Upper lobe of left lung (tissue), 6 donors: Measurements from ENCODE around the gene CHST13. TPM values are rescaled to one million over a fixed set of nuclear protein-coding genes. Genes with fewer than 3 reads are reported as not detected.

Experiments used
- ATAC-seq, 2 donors: fragments of 200-7000 bp; cut with Tn5 transposase; one replicate each; pipeline ENCODE4 v1.9.1; 2022; ENCODE audit warnings: mild to moderate bottlenecking in 2 of 2, moderate library complexity in 2 of 2; ENCODE audit not compliant: low FRiP score in 2 of 2
- DNase-seq, 2 donors: peaks; one replicate each; pipeline ENCODE4 v3.0.0-alpha.2; 2019 to 2020
- H3K27ac ChIP-seq, 4 donors: fragments of 200-600 bp; sonication (generic); one replicate each; pipeline ENCODE4 v1.5.1; 2016 to 2019
- H3K27me3 ChIP-seq, 4 donors: fragments of 200-600 bp; sonication (generic); one replicate each; pipeline ENCODE4 v1.5.1; 2017 to 2019
- H3K36me3 ChIP-seq, 4 donors: fragments of 200-600 bp; sonication (generic); one replicate each; pipeline ENCODE4 v1.5.1; 2016 to 2019
- H3K4me1 ChIP-seq, 4 donors: fragments of 200-600 bp; sonication (generic); one replicate each; pipeline ENCODE4 v1.5.1; 2018 to 2019
- H3K4me3 ChIP-seq, 4 donors: fragments of 200-600 bp; sonication (generic); one replicate each; pipeline ENCODE4 v1.5.1; 2017 to 2019; ENCODE audit warnings: mild to moderate bottlenecking in 2 of 4, moderate library complexity in 1 of 4
- H3K9me3 ChIP-seq, 4 donors: fragments of 200-600 bp; sonication (generic); one replicate each; pipeline ENCODE4 v1.5.1; 2018 to 2019
- EP300 ChIP-seq, 4 donors: sonication (generic); formaldehyde crosslinking; IDR thresholded peaks; one replicate each; pipeline ENCODE4 v1.5.1; 2017; ENCODE audit warnings: antibody characterized with exemption in 4 of 4, control low read depth in 2 of 4
- POLR2A ChIP-seq, 4 donors: fragments of 450-650 bp; IDR thresholded peaks; one replicate each; pipeline ENCODE4 v1.5.1; 2016 to 2017; ENCODE audit warnings: antibody characterized with exemption in 4 of 4, mild to moderate bottlenecking in 2 of 4
- POLR2AphosphoS5 ChIP-seq, 2 donors: sonication (generic); formaldehyde crosslinking; IDR thresholded peaks; one replicate each; pipeline ENCODE4 v1.5.1; 2017; ENCODE audit warnings: antibody characterized with exemption in 2 of 2
- WGBS, 2 donors: methylation state at CpG; one replicate each; pipeline ENCODE4 v1.1.5; 2017 to 2018; 5-methylcytosine and 5-hydroxymethylcytosine counted together
- total RNA-seq, 6 donors: library from RNA; depleted of rRNA in 4 of 6; stranded (reverse); fragments of >200 nt in 4 of 6; gene quantifications; one replicate each; pipeline versions ENCODE4 v1.1.0 to v1.2.1, GENCODE V29; 2016 to 2021
- TF ChIP-seq, protein P1 (sequence below), 6 experiments: fragments of 450-650 bp in 4 of 6; fragments of 200-600 bp in 2 of 6; sonication (generic) in 2 of 6; IDR thresholded peaks; one replicate each; pipeline ENCODE4 v1.5.1; 2016 to 2019; ENCODE audit warnings: antibody characterized with exemption in 6 of 6
- donor health status: DM: no; HTN: no; CAD: no; lungs with moderate emphysema.
- donor health status: DM: no; HTN: yes; CAD: no; lungs with severe emphysema.

Gene CHST13
- total RNA-seq, 6 donors from 2014 or later, result 0.57 to 3.1 (median 2.0) TPM; not detected in 2

DNA sequence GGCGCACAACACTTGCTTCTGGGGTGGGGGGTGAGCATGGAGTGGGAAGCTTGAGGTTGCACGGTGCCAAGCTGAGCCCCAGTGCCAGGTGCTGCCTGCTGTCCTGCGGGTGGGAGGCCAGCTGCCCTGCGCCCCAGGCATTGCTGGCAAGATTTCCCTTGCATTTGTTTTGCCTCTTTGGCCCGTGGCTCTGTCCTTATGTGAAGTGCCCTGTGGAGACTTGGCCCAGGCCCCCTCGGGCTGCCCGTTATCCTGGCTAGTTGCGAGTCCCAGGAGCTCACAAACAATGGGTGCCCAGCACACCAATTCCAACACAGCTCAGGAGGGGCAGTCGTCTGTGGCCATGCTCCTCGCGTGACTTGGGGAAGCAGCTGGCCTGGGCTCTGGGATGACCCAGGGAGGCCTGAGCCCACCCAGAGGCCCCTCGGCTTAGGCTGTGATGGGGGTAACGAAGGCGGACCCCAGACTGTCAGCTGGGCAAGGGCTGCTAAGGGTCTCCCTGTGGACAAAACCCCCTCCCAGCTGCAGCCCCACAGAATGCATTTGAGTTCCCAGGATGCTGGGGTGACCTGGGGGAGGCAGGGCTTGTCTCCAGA lies 28.8 kb downstream of the CHST13 start:
- no peaks in the 10 kb centered on the region for H3K36me3 ChIP-seq
- DNase-seq (peak; percentile 19 to 68), ATAC-seq (no peak)
- H3K27ac ChIP-seq, result no peak overlapping the region
- no peak overlapping the region for H3K4me3 ChIP-seq
- TF ChIP-seq EP300 (IDR thresholded peaks at IDR 0.05), result no peak
- no peak for TF ChIP-seq POLR2A (IDR thresholded peaks at IDR 0.05)
- no peak for TF ChIP-seq POLR2AphosphoS5 (IDR thresholded peaks at IDR 0.05)
- TF ChIP-seq, protein P1, sequence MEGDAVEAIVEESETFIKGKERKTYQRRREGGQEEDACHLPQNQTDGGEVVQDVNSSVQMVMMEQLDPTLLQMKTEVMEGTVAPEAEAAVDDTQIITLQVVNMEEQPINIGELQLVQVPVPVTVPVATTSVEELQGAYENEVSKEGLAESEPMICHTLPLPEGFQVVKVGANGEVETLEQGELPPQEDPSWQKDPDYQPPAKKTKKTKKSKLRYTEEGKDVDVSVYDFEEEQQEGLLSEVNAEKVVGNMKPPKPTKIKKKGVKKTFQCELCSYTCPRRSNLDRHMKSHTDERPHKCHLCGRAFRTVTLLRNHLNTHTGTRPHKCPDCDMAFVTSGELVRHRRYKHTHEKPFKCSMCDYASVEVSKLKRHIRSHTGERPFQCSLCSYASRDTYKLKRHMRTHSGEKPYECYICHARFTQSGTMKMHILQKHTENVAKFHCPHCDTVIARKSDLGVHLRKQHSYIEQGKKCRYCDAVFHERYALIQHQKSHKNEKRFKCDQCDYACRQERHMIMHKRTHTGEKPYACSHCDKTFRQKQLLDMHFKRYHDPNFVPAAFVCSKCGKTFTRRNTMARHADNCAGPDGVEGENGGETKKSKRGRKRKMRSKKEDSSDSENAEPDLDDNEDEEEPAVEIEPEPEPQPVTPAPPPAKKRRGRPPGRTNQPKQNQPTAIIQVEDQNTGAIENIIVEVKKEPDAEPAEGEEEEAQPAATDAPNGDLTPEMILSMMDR (IDR thresholded peaks at IDR 0.05), result no peak
- H3K9me3 ChIP-seq, result no peaks in the 10 kb centered on the region
- no peaks in the 10 kb centered on the region for H3K27me3 ChIP-seq
- H3K4me1 ChIP-seq, result no peaks in the 10 kb centered on the region
- 80 to 81% methylated on average over 1 to 14 of the region's 14 CpGs for WGBS, 2 donors

DNA sequence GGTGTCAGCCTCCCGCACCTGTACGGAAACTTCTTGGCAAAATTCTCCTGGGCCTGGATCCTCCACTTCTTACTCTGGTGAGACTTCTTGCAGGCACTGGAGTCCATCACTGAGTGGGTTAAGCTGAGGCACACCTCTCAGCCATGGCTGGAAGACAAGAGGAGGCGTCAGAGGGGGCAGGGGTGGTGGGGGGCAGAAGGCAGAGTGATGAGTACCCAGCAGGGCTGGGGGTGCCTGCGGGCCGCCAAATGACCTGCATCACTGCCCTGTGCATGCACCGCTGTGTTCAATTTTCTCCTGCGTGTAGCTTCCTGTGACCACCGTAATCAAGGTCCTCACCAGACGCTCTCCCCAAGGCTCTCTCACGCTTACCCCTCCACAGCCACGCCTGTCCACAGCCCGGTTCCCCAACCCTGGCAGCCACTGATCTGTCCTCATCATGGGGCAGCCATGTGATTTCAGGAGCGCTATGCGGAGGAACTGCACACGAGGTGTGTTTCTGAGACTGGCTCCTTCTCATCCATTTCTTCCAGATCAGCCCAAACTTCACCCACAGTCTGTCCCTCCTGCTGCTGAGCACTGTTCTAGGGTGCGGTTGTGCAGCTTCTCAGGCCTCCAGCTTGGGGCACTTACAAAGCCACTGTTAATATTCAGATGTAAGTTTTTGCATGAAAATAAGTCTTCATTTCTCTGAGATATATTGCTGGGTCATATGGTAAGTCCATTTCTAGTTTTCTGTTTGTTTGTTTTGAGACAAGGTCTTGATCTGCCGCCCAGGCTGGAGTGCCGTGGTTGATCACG lies 29.5 kb downstream of the CHST13 start:
- WGBS, 2 donors, result 82 to 84% methylated on average over 15 to 18 of the region's 19 CpGs
- TF ChIP-seq EP300 (IDR thresholded peaks at IDR 0.05), result no peak

DNA sequence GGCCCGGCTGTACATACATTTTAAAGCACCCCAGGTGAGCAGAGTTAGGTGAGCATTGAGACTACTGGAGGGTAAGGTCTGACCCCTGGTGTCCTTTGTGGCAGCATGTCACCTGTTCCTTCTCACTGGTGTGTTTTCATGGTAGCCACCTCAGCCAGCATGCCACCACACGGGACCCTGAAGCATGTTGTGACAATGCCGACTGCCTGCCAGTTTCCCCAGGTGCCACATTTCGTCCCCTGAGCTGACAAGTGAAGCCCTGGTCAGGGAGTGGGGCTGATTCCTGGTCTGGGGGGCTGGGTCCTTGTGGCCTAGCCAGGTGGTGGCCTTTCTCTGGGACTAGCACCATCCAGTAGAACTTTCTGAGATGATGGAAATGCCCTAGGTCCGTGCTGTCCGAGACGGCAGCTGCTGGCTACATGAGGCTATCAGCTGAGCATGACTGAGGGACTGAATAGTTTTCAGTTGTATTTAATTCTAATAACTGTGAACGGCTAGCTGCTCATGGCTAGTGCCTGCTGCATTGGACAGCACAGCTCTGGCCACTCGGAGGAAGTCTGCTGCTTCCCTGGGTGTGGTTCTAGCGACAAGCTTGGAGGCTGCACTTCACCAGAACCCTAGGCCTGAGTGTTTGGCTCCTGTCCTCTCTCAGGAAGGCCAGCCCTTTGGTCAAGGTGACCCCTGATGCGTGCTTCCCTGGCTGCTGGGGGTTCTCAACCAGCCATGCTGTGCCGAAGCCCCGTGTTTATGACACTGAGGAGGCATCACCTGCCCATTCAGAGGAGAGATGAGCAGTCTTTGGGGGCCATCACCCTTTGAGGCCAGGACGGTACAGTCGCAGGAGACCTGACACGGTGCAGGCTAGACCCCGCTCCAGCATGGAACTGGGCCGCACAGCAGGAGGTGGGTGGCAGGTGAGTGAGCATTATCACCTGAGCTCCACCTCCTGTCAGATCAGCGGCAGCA lies 30.9 kb downstream of the CHST13 start:
- DNase-seq, result peak; percentile 9 to 44
- WGBS, 2 donors, result 83 to 85% methylated on average over 10 to 18 of the region's 19 CpGs
- no peaks in the 10 kb centered on the region for H3K27me3 ChIP-seq

More for the DNA sequence above, 29.5 kb downstream of the CHST13 start:
- no peaks in the 10 kb centered on the region for H3K36me3 ChIP-seq
- DNase-seq (peak; percentile 10 to 50), ATAC-seq (no peak)
- H3K4me1 ChIP-seq, result no peaks in the 10 kb centered on the region
- no peak overlapping the region for H3K4me3 ChIP-seq
- no peak overlapping the region for H3K27ac ChIP-seq
- no peaks in the 10 kb centered on the region for H3K27me3 ChIP-seq
- no peaks in the 10 kb centered on the region for H3K9me3 ChIP-seq

DNA sequence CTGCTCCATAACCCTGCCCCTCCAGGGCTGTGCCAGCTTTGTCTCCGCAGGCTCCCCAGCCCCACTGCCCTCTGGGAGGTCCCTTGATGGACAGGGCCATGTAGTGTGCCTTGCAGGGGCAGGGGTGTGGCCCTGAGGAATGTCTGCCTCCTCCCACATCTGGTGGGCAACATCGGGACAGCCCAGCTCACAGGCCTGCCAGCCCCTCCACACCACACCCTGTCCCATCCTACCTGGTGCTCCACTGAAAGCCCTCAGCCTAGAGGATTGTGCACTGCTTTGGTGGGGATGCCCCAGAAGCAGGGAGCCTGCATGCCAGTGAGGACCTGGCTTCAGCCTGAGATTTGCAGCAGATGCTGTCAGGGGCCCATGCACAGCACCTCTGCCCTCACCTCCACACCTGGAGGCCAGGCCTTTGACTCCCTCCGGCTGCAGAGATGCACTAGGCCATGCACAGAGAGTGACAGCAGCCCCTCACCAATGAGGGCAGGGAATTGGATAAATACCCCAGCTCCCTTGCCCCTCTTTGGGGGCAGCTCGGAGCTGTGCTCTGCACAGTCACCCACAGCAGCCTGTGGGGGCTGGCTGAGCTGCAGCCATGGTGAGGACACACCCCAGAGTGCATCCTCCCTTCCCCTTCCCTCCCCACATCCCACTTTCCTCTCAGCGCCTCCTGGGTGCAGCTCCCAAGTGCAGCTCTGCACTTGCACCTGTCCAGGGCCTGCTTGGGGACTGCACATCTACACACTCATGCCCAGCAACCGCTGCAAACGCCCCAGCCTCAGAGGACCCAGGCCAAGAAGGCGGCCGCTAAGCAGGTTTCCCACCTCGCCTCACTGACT lies 32.1 kb downstream of the CHST13 start:
- TF ChIP-seq, protein P1 (IDR thresholded peaks at IDR 0.05), result no peak
- TF ChIP-seq POLR2A (IDR thresholded peaks at IDR 0.05), result no peak
- Histone ChIP-seq H3K4me1 (no peaks in the 10 kb centered on the region), H3K9me3 (no peaks in the 10 kb centered on the region), H3K36me3 (no peaks in the 10 kb centered on the region), H3K4me3 (no peak overlapping the region), H3K27me3 (no peaks in the 10 kb centered on the region), H3K27ac (no peak overlapping the region)
- peak in 1 of 2 donors; percentile 30 for DNase-seq
- ATAC-seq, result no peak
- WGBS, 2 donors, result 70 to 84% methylated on average over 9 to 10 of the region's 10 CpGs

More for the DNA sequence above, 30.9 kb downstream of the CHST13 start:
- TF ChIP-seq, protein P1 (IDR thresholded peaks at IDR 0.05), result no peak
- TF ChIP-seq EP300 (IDR thresholded peaks at IDR 0.05), result no peak
- TF ChIP-seq POLR2AphosphoS5 (IDR thresholded peaks at IDR 0.05), result no peak
- TF ChIP-seq POLR2A (IDR thresholded peaks at IDR 0.05), result no peak
- no peaks in the 10 kb centered on the region for H3K36me3 ChIP-seq
- no peak overlapping the region for H3K27ac ChIP-seq
- no peaks in the 10 kb centered on the region for H3K9me3 ChIP-seq
- no peak overlapping the region for H3K4me3 ChIP-seq
- no peaks in the 10 kb centered on the region for H3K4me1 ChIP-seq
- ATAC-seq, result no peak
